ENCODE measurements around the gene KIAA0232.

DNA sequence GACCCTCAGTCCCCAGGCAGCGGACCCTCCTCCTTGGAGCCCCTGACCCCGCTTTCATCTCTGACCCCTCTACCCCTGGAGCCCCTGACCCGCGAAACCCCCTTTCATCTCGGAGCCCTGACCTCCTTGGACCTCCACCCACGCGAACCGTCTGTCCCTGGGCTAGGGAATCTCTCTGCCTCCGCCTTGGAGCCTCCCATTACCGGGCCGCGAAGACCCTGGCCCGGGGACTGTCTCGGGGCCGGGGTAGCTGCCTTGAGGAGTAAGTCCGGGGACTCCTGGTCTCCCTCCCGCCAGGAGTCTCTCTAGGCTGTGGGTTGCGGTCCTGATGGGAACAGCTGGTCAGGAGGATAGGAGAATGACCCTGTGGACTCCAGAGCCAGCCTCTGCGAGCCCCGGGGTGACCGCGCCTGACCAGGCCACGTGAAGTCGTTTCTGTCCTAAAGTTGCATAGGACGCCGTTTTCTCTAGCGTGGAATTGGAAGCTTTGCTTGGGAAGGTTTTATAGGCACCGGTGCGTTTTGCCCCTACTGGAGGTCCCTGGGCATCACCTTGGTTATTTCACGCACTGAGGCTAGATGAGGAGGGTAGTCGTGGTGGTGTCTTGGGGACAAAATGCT lies 127.9 kb downstream of the KIAA0232 start:
- TF ChIP-seq KDM1A (IDR thresholded peaks at IDR 0.05; ENCODE audit: borderline replicate concordance) (no peak), RAD21 (IDR thresholded peaks at IDR 0.05; ENCODE audit: insufficient read depth, low read depth, low read length) (no peak), YBX1 (IDR thresholded peaks at IDR 0.05) (no peak), FOXM1 (IDR thresholded peaks at IDR 0.05; ENCODE audit: low read depth, low read length) (no peak), CTCF (IDR thresholded peaks at IDR 0.05 in 2 of 3, conservative IDR thresholded peaks at IDR 0.05 in 1 of 3; ENCODE audit: control insufficient read depth in 2 of 3, extremely low read depth in 1 of 3, insufficient read depth in 1 of 3, low read depth in 3 of 3, low read length in 3 of 3) (peak in 2 of 3 experiments; percentile 11 to 26; a peak in 1 of 6 replicates), EZH2 (IDR thresholded peaks at IDR 0.05; ENCODE audit: borderline replicate concordance, control insufficient read depth, low read depth, low read length) (no peak), ZNF274 (IDR thresholded peaks at IDR 0.05; ENCODE audit: insufficient read depth, insufficient read length) (no peak), SRF (IDR thresholded peaks at IDR 0.05; ENCODE audit: low read depth in 2 of 2, low read length in 2 of 2) (no peak), FOS (IDR thresholded peaks at IDR 0.05; ENCODE audit: borderline replicate concordance, extremely low read depth, insufficient read length) (no peak), USF2 (IDR thresholded peaks at IDR 0.05; ENCODE audit: borderline replicate concordance, low read depth, low read length) (no peak), HDGF (IDR thresholded peaks at IDR 0.05) (no peak), POLR2AphosphoS2 (IDR thresholded peaks at IDR 0.05; ENCODE audit: low read depth, low read length) (no peak)
- TF ChIP-seq, protein P1, sequence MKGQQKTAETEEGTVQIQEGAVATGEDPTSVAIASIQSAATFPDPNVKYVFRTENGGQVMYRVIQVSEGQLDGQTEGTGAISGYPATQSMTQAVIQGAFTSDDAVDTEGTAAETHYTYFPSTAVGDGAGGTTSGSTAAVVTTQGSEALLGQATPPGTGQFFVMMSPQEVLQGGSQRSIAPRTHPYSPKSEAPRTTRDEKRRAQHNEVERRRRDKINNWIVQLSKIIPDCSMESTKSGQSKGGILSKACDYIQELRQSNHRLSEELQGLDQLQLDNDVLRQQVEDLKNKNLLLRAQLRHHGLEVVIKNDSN (IDR thresholded peaks at IDR 0.05; ENCODE audit: borderline replicate concordance, extremely low read length, insufficient read depth, low read depth, low read length), result no peak

All from GM12878 (cell line).